ENCODE results near the gene PNMA8B.

Gene PNMA8B

DNA sequence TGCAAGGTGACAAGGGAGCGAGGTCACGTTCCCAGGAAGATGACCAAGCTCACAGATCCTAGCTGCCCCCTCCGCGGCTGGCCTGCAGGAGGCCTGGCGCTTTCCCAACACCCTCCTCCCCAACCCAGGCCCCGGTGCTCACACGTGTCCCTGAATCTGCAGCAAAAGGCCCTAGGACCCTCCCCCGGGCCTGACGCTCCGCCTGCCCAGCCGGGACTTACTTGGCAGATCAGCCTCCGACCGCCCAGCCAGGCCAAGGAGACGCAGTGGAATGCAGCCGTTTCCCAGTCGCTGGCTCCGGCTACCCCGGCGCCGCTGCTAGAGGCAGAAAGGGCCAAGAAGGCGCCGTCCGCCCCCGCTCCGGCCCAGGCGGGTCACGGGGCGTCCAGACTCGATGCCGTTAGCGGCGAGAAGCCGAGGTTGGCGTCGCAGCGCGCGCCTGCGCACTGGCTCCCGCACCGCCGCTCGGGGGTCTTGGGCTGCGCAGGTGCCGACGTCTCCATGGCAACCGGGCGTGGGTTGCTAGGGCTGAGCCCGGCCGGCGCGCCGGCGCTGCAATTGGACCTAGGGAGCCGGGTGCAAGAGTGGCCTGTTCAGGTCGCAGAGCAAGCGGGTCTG is 24.4 kb downstream of the PNMA8B start, which contains the start of gene PNMA8A:
Gene PNMA8A (minus strand): TSS at position 448 of the 618 bp plus-strand sequence. CDS start 528 bp downstream, outside the sequence.
- peak within 1 kb of the TSS; percentile 76 for H3K4me3 ChIP-seq (ENCODE audit: low read length)
- peak within 1 kb of the TSS; percentile 60 for H3K27ac ChIP-seq (ENCODE audit: low read depth, low read length)
- 1% methylated on average over 57 of the region's 57 CpGs for WGBS
- peaks cover 33% of the 10 kb centered on the region for H3K36me3 ChIP-seq (ENCODE audit: insufficient read depth, low read length)
- H3K4me1 ChIP-seq (ENCODE audit: insufficient read depth, low read length): peaks cover 5% of the 10 kb centered on the region; the same call in 1 of the 2 replicates
- H3K9ac ChIP-seq (ENCODE audit: low read depth, low read length): peak within 1 kb of the TSS; percentile 76
- peaks cover 4% of the 10 kb centered on the region; the same call in 1 of the 2 replicates for H3K27me3 ChIP-seq (ENCODE audit: insufficient read depth, low read length)
- no peaks in the 10 kb centered on the region for H3K9me3 ChIP-seq (ENCODE audit: insufficient read depth, low read depth, low read length)

DNA sequence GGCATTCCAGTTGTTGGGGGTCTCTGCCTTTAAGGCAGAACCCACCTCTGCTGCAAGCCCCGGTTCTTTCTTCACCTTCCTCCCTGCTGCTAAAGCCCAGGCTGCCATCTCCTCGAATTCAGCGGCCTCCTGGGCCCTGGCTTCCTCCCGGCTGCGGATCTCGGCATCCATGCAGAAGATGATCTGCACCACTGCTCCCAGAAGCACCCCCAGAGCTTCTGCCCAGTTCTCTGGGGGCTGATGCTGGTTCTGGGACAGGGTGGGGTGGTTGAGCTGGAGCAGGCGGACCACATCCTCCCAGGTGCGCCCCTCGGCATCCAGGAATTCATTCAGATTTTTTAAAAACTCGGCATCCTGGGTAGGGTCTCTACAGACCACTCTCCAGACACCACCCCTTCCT is 25.3 kb downstream of the PNMA8B start:
- peaks cover 39% of the 10 kb centered on the region for H3K36me3 ChIP-seq (ENCODE audit: insufficient read depth, low read length)
- peaks cover 4% of the 10 kb centered on the region; the same call in 1 of the 2 replicates for H3K27me3 ChIP-seq (ENCODE audit: insufficient read depth, low read length)
- no peak overlapping the region for H3K27ac ChIP-seq (ENCODE audit: low read depth, low read length)
- H3K9ac ChIP-seq (ENCODE audit: low read depth, low read length): peak overlapping the region; percentile 76; the same call in 1 of the 2 replicates
- H3K4me3 ChIP-seq (ENCODE audit: low read length): peak overlapping the region; percentile 76
- H3K4me1 ChIP-seq (ENCODE audit: insufficient read depth, low read length): peaks cover 5% of the 10 kb centered on the region; the same call in 1 of the 2 replicates
- no peaks in the 10 kb centered on the region for H3K9me3 ChIP-seq (ENCODE audit: insufficient read depth, low read depth, low read length)
- 89% methylated on average over 10 of the region's 10 CpGs for WGBS

- Histone ChIP-seq H3K4me1 (ENCODE audit: insufficient read depth, low read length) (peaks cover 5% of the 10 kb centered on the region; the same call in 1 of the 2 replicates), H3K4me3 (ENCODE audit: low read length) (no peak overlapping the region), H3K27me3 (ENCODE audit: insufficient read depth, low read length) (peaks cover 4% of the 10 kb centered on the region; the same call in 1 of the 2 replicates), H3K27ac (ENCODE audit: low read depth, low read length) (no peak overlapping the region), H3K36me3 (ENCODE audit: insufficient read depth, low read length) (peaks cover 39% of the 10 kb centered on the region), H3K9me3 (ENCODE audit: insufficient read depth, low read depth, low read length) (no peaks in the 10 kb centered on the region), H3K9ac (ENCODE audit: low read depth, low read length) (no peak overlapping the region)
- 93% methylated on average over 18 of the region's 18 CpGs for WGBS
Measured at GRCh38 chr19:46469541-46470185, 26.0 kb downstream of the PNMA8B start.

- H3K4me1 ChIP-seq (ENCODE audit: insufficient read depth, low read length): peaks cover under 1% of the 10 kb centered on the region; the same call in 1 of the 2 replicates
- H3K9me3 ChIP-seq (ENCODE audit: insufficient read depth, low read depth, low read length): no peaks in the 10 kb centered on the region
- H3K27ac ChIP-seq (ENCODE audit: low read depth, low read length): no peak overlapping the region
- 95% methylated on average over 15 of the region's 15 CpGs for WGBS
- H3K4me3 ChIP-seq (ENCODE audit: low read length): no peak overlapping the region
- H3K27me3 ChIP-seq (ENCODE audit: insufficient read depth, low read length): peaks cover under 1% of the 10 kb centered on the region; the same call in 1 of the 2 replicates
- peaks cover 39% of the 10 kb centered on the region for H3K36me3 ChIP-seq (ENCODE audit: insufficient read depth, low read length)
- H3K9ac ChIP-seq (ENCODE audit: low read depth, low read length): no peak overlapping the region
Measured at GRCh38 chr19:46466536-46467196, 29.0 kb downstream of the PNMA8B start.

- Histone ChIP-seq H3K27me3 (ENCODE audit: insufficient read depth, low read length) (no peaks in the 10 kb centered on the region), H3K9me3 (ENCODE audit: insufficient read depth, low read depth, low read length) (no peaks in the 10 kb centered on the region)
- 93% methylated on average over 5 of the region's 7 CpGs for WGBS
Measured at GRCh38 chr19:46463516-46463915, 32.2 kb downstream of the PNMA8B start.

DNA sequence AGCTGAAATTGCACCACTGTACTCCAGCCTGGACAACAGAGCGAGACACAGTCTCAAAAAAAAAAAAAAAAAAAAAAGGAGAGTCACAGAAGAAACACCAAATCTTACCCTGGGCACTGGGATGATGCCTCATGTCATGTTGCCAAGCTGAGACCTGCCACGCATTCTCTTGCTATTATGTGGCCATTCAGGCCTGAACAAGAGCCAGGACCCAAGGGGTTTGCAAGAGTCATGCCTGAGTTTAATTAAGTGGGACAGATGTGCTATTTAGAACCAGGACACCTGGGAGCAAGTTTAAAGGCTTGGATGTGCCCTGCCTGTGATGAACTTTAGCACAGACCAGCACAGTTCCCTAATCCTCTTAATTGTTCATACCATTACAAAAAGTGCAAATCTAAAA is 34.1 kb downstream of the PNMA8B start:
- Histone ChIP-seq H3K9ac (ENCODE audit: low read depth, low read length) (no peak overlapping the region), H3K36me3 (ENCODE audit: insufficient read depth, low read length) (peaks cover 12% of the 10 kb centered on the region), H3K9me3 (ENCODE audit: insufficient read depth, low read depth, low read length) (no peaks in the 10 kb centered on the region), H3K4me1 (ENCODE audit: insufficient read depth, low read length) (no peaks in the 10 kb centered on the region), H3K27ac (ENCODE audit: low read depth, low read length) (no peak overlapping the region), H3K4me3 (ENCODE audit: low read length) (no peak overlapping the region), H3K27me3 (ENCODE audit: insufficient read depth, low read length) (no peaks in the 10 kb centered on the region)
- 91% methylated on average over 1 of the region's 2 CpGs for WGBS

More at GRCh38 chr19:46463516-46463915, 32.2 kb downstream of the PNMA8B start:
- Histone ChIP-seq H3K36me3 (ENCODE audit: insufficient read depth, low read length) (peaks cover 30% of the 10 kb centered on the region), H3K9ac (ENCODE audit: low read depth, low read length) (no peak overlapping the region), H3K27ac (ENCODE audit: low read depth, low read length) (no peak overlapping the region), H3K4me1 (ENCODE audit: insufficient read depth, low read length) (no peaks in the 10 kb centered on the region), H3K4me3 (ENCODE audit: low read length) (no peak overlapping the region)

DNA sequence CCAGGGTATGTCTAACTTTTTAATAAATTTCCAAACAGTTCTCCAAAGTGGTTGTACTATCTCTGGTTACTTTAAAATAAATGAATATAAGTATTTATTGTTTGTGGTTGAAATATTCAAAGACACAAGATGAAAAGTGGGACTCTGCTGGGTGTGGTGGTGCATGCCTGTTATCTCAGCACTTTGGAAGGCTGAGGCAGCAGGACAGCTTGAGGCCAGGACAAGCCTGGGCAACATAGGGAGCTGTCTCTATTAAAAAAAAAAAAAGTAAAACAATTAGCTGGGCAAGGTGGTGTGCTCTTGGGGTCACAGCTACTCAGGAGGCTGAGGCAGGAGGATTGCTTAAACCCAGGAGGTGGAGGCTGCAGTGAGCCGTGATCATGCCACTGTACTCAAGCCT is 34.7 kb downstream of the PNMA8B start:
- peaks cover 6% of the 10 kb centered on the region; the same call in 1 of the 2 replicates for H3K36me3 ChIP-seq (ENCODE audit: insufficient read depth, low read length)
- 89% methylated on average over 1 of the region's 1 CpG for WGBS
- H3K27me3 ChIP-seq (ENCODE audit: insufficient read depth, low read length): no peaks in the 10 kb centered on the region
- no peak overlapping the region for H3K4me3 ChIP-seq (ENCODE audit: low read length)
- H3K27ac ChIP-seq (ENCODE audit: low read depth, low read length): no peak overlapping the region
- H3K4me1 ChIP-seq (ENCODE audit: insufficient read depth, low read length): no peaks in the 10 kb centered on the region
- no peak overlapping the region for H3K9ac ChIP-seq (ENCODE audit: low read depth, low read length)
- H3K9me3 ChIP-seq (ENCODE audit: insufficient read depth, low read depth, low read length): no peaks in the 10 kb centered on the region

DNA sequence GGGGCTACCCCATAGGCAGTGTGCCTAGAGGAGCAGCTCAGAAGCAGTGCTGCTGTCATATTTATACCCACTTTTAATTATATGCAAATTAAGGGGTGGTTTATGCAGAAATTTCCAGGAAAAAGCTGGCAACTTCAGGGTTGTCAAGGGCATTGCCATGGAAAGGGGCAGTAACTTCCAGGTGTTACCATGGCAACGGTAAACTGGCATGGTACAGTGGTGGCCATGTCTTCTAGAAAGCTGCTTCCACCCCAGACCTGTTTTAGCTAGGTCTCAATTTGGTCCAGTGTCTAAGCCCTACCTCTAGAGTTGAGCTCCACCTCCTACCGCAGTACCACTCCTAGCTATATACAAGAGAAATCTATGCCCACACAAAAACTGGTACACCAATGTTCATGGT is 35.6 kb downstream of the PNMA8B start:
- Histone ChIP-seq H3K9me3 (ENCODE audit: insufficient read depth, low read depth, low read length) (no peaks in the 10 kb centered on the region), H3K36me3 (ENCODE audit: insufficient read depth, low read length) (peaks cover 2% of the 10 kb centered on the region; the same call in 1 of the 2 replicates), H3K4me1 (ENCODE audit: insufficient read depth, low read length) (no peaks in the 10 kb centered on the region), H3K27me3 (ENCODE audit: insufficient read depth, low read length) (no peaks in the 10 kb centered on the region), H3K4me3 (ENCODE audit: low read length) (no peak overlapping the region), H3K9ac (ENCODE audit: low read depth, low read length) (no peak overlapping the region), H3K27ac (ENCODE audit: low read depth, low read length) (no peak overlapping the region)
- 95% methylated on average over 2 of the region's 2 CpGs for WGBS

DNA sequence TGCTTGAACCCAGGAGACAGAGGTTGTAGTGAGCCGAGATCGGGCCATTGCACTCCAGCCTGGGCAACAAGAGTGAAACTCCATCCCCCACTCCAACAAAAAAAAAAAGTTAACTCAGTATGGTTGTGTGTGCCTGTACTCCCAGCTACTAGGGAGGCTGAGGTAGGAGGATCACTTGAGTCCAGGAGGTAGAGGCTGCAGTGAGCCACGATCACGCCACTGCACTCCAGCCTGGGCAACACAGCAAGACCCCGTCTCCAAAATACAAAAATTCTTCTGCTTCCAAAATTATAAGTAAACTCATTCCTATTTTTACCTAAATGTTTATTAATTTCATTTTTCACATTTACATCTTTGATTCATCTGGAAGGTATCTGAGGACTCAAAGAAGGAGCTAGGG is 38.7 kb downstream of the PNMA8B start:
- no peaks in the 10 kb centered on the region for H3K9me3 ChIP-seq (ENCODE audit: insufficient read depth, low read depth, low read length)
- peaks cover 2% of the 10 kb centered on the region; the same call in 1 of the 2 replicates for H3K36me3 ChIP-seq (ENCODE audit: insufficient read depth, low read length)
- H3K4me3 ChIP-seq (ENCODE audit: low read length): no peak overlapping the region
- H3K9ac ChIP-seq (ENCODE audit: low read depth, low read length): no peak overlapping the region
- no peaks in the 10 kb centered on the region for H3K27me3 ChIP-seq (ENCODE audit: insufficient read depth, low read length)
- no peak overlapping the region for H3K27ac ChIP-seq (ENCODE audit: low read depth, low read length)
- WGBS: 92% methylated on average over 4 of the region's 5 CpGs
- no peaks in the 10 kb centered on the region for H3K4me1 ChIP-seq (ENCODE audit: insufficient read depth, low read length)

GRCh38 chr19:46454244-46454643 is 41.4 kb downstream of the PNMA8B start:
- Histone ChIP-seq H3K4me1 (ENCODE audit: insufficient read depth, low read length) (no peaks in the 10 kb centered on the region), H3K4me3 (ENCODE audit: low read length) (no peak overlapping the region), H3K36me3 (ENCODE audit: insufficient read depth, low read length) (no peaks in the 10 kb centered on the region), H3K27me3 (ENCODE audit: insufficient read depth, low read length) (no peaks in the 10 kb centered on the region), H3K27ac (ENCODE audit: low read depth, low read length) (no peak overlapping the region), H3K9me3 (ENCODE audit: insufficient read depth, low read depth, low read length) (0 out of 2 replicates have a peak, but pooled peaks cover 3% of the 10 kb centered on the region), H3K9ac (ENCODE audit: low read depth, low read length) (no peak overlapping the region)
- 84% methylated on average over 2 of the region's 3 CpGs for WGBS

DNA sequence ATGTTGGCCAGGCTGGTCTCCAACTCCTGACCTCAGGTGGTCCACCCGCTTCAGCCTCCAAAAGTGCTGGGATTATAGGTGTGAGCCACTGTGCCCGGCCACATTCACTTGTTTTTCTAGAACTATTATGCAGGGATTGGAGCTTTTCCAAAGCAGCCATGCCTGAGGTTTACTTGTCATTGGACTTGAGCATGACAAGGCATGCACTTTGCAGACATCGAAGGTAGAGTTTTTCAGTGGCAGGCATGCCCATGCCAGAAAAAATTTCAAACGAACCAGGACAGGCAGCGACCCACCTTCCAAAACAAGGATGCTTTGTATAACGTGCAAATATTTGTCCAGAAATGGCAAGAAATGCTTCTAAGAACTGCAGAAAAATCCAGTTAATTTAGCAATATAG is 42.0 kb downstream of the PNMA8B start:
- H3K27me3 ChIP-seq (ENCODE audit: insufficient read depth, low read length): no peaks in the 10 kb centered on the region
- 0 out of 2 replicates have a peak, but pooled peaks cover 3% of the 10 kb centered on the region for H3K9me3 ChIP-seq (ENCODE audit: insufficient read depth, low read depth, low read length)
- WGBS: 94% methylated on average over 6 of the region's 6 CpGs
- no peak overlapping the region for H3K27ac ChIP-seq (ENCODE audit: low read depth, low read length)
- no peak overlapping the region for H3K9ac ChIP-seq (ENCODE audit: low read depth, low read length)
- no peaks in the 10 kb centered on the region for H3K4me1 ChIP-seq (ENCODE audit: insufficient read depth, low read length)
- no peaks in the 10 kb centered on the region for H3K36me3 ChIP-seq (ENCODE audit: insufficient read depth, low read length)
- no peak overlapping the region for H3K4me3 ChIP-seq (ENCODE audit: low read length)
